NCI-H1105 (cell line): ENCODE measurements around the gene C12orf43.

Experiments
- DNase-seq: peaks from one replicate; lab custom pipeline; 2025; lab: John Stamatoyannopoulos, UW

C12orf43 gene

GRCh38 chr12:120999191-121000120 lies 16.8 kb downstream of the C12orf43 start:
- DNase-seq: no peak

- DNase-seq: no peak
Measured at GRCh38 chr12:120998435-120998834, 17.9 kb downstream of the C12orf43 start.

GRCh38 chr12:120997448-120997847 lies 18.8 kb downstream of the C12orf43 start:
- DNase-seq: no peak

- DNase-seq: no peak
Measured at GRCh38 chr12:120996133-120996746, 20.0 kb downstream of the C12orf43 start.

- no peak for DNase-seq
Measured at GRCh38 chr12:120994589-120995337, 21.5 kb downstream of the C12orf43 start.

- DNase-seq: no peak
Measured at GRCh38 chr12:120994059-120994458, 22.2 kb downstream of the C12orf43 start.

- DNase-seq: no peak
Measured at GRCh38 chr12:120993496-120993895, 22.8 kb downstream of the C12orf43 start.

GRCh38 chr12:120992989-120993388 lies 23.3 kb downstream of the C12orf43 start:
- DNase-seq: no peak

GRCh38 chr12:120991965-120992364 lies 24.3 kb downstream of the C12orf43 start:
- no peak for DNase-seq

- no peak for DNase-seq
Measured at GRCh38 chr12:120990487-120991055, 25.7 kb downstream of the C12orf43 start.

- no peak for DNase-seq
Measured at GRCh38 chr12:120989687-120990086, 26.6 kb downstream of the C12orf43 start.

GRCh38 chr12:120988658-120989057 lies 27.6 kb downstream of the C12orf43 start:
- no peak for DNase-seq

GRCh38 chr12:120988234-120988633 lies 28.1 kb downstream of the C12orf43 start:
- DNase-seq: no peak

- DNase-seq: no peak
Measured at GRCh38 chr12:120984351-120984898, 31.9 kb downstream of the C12orf43 start.

GRCh38 chr12:120983759-120984158 lies 32.5 kb downstream of the C12orf43 start:
- no peak for DNase-seq

- no peak for DNase-seq
Measured at GRCh38 chr12:120982659-120983058, 33.6 kb downstream of the C12orf43 start.

- no peak for DNase-seq
Measured at GRCh38 chr12:120981407-120981941, 34.8 kb downstream of the C12orf43 start.

- DNase-seq: no peak
Measured at GRCh38 chr12:120980800-120981368, 35.4 kb downstream of the C12orf43 start.

GRCh38 chr12:120979862-120980696 lies 36.2 kb downstream of the C12orf43 start:
- DNase-seq: no peak

GRCh38 chr12:120979220-120979861 lies 36.9 kb downstream of the C12orf43 start:
- no peak for DNase-seq
